Prostate gland (tissue), 2 donors: ENCODE data around the gene TMPRSS5.

Experiments
- CTCF ChIP-seq, 4 experiments: fragments of 200-600 bp in 2 of 4; fragments of 450-650 bp in 2 of 4; sonication (generic) in 2 of 4; IDR thresholded peaks; 1 replicate in 3 of 4; 2 replicates in 1 of 4; pipeline ENCODE4 v1.5.1; 2016 to 2019; ENCODE audit warnings: antibody characterized with exemption in 4 of 4, mild to moderate bottlenecking in 2 of 4, moderate library complexity in 2 of 4
- POLR2A ChIP-seq: fragments of 450-650 bp; IDR thresholded peaks from one replicate; pipeline ENCODE4 v1.6.1; 2016; ENCODE audit warnings: antibody characterized with exemption, mild to moderate bottlenecking
- POLR2AphosphoS5 ChIP-seq: sonication (generic); formaldehyde crosslinking; IDR thresholded peaks from one replicate; pipeline ENCODE4 v1.6.1; 2017; ENCODE audit warnings: antibody characterized with exemption

GRCh38 chr11:113675565-113675964, 30.5 kb downstream of the TMPRSS5 start:
- TF ChIP-seq POLR2AphosphoS5 (no peak), CTCF (IDR thresholded peaks at IDR 0.05) (no peak), POLR2A (no peak)
